CD8-positive, alpha-beta memory T cell (primary cell): ENCODE data around the gene UBR1. TPM values are rescaled to one million over a fixed set of nuclear protein-coding genes. Genes with fewer than 3 reads are reported as not detected.
"Not testable (repeated sequence)": the region's sequence is repeated elsewhere in the genome, so short reads cannot be mapped to it uniquely, and the experiment has no call there.

ENCODE experiments used
- CTCF ChIA-PET: fragments of 350-600 bp; sonication (Branson Sonifier 250); formaldehyde crosslinking; loops from one replicate; lab custom pipeline; 2021; ENCODE audit warnings: antibody characterized with exemption; lab: Charles Lee
- POLR2A ChIA-PET: fragments of 350-600 bp; sonication (Branson Sonifier 250); formaldehyde crosslinking; loops from one replicate; lab custom pipeline; 2021; ENCODE audit warnings: antibody characterized with exemption; lab: Charles Lee
- DNase-seq, 5 donors: peaks; one replicate each; pipeline versions ENCODE4 v3.0.0 to v3.0.0-alpha.2; 2020 to 2022; ENCODE audit warnings: mixed read lengths in 1 of 5
- H3K27ac ChIP-seq: one replicate; pipeline ENCODE4 v1.7.0; 2013; ENCODE audit warnings: low read depth, mild to moderate bottlenecking, low read length, moderate library complexity
- H3K27me3 ChIP-seq: 2 replicates; pipeline ENCODE4 v1.7.0; 2013; ENCODE audit warnings: low read length, mild to moderate bottlenecking; ENCODE audit not compliant: insufficient read depth, poor library complexity, severe bottlenecking
- H3K36me3 ChIP-seq: 2 replicates; pipeline ENCODE4 v1.7.0; 2013; ENCODE audit warnings: mild to moderate bottlenecking, low read length, moderate library complexity; ENCODE audit not compliant: insufficient read depth
- H3K4me1 ChIP-seq: 2 replicates; pipeline ENCODE4 v1.7.0; 2013; ENCODE audit warnings: mild to moderate bottlenecking, low read length, moderate library complexity; ENCODE audit not compliant: insufficient read depth
- H3K4me3 ChIP-seq: 2 replicates; pipeline ENCODE4 v1.7.0; 2013; ENCODE audit warnings: mild to moderate bottlenecking, low read length
- H3K9me3 ChIP-seq: 2 replicates; pipeline ENCODE4 v1.7.0; 2013; ENCODE audit warnings: mild to moderate bottlenecking, low read length
- H3K27ac Mint-ChIP-seq, 8 donors: one replicate each; pipeline ENCODE4 v1.8.0; 2020 to 2021; ENCODE audit warnings: mixed read lengths in 8 of 8, mild to moderate bottlenecking in 6 of 8, inconsistent platforms in 3 of 8, moderate library complexity in 3 of 8
- H3K27me3 Mint-ChIP-seq, 2 donors: one replicate each; pipeline ENCODE4 v1.8.0; 2020 to 2021; ENCODE audit warnings: mixed read lengths in 2 of 2, mild to moderate bottlenecking in 1 of 2, moderate library complexity in 1 of 2
- H3K36me3 Mint-ChIP-seq, 3 donors: one replicate each; pipeline ENCODE4 v1.8.0; 2020 to 2021; ENCODE audit warnings: mixed read lengths in 3 of 3, inconsistent platforms in 1 of 3, mild to moderate bottlenecking in 1 of 3
- H3K4me1 Mint-ChIP-seq, 3 donors: one replicate each; pipeline ENCODE4 v1.8.0; 2020 to 2021; ENCODE audit warnings: mixed read lengths in 3 of 3, inconsistent platforms in 1 of 3, mild to moderate bottlenecking in 1 of 3
- H3K4me3 Mint-ChIP-seq, 7 donors: one replicate each; pipeline ENCODE4 v1.8.0; 2020 to 2021; ENCODE audit warnings: mixed read lengths in 7 of 7, mild to moderate bottlenecking in 6 of 7, moderate library complexity in 4 of 7, inconsistent platforms in 2 of 7
- H3K9me3 Mint-ChIP-seq, 5 donors: one replicate each; pipeline ENCODE4 v1.8.0; 2020 to 2022; ENCODE audit warnings: mixed read lengths in 5 of 5, mild to moderate bottlenecking in 3 of 5, moderate library complexity in 2 of 5, inconsistent platforms in 1 of 5
- polyA plus RNA-seq: library from polyadenylated mRNA; unstranded; fragments of 300-500 nt; fragmentation: Illumina TruSeq; gene quantifications from one replicate; pipeline ENCODE4 v1.2.3, GENCODE V29; 2021
- total RNA-seq, 2 experiments: library from RNA; stranded (reverse); gene quantifications; one replicate each; pipeline ENCODE4 v1.2.3, GENCODE V29; 2021

Gene UBR1
- total and polyA plus RNA-seq, 3 experiments from 2014 or later, result 15.4 to 29.7 (median 28.6) TPM

- H3K4me1 Mint-ChIP-seq, result no peaks in the 10 kb centered on the region
- CTCF ChIA-PET, result no interaction called here
These were observed 151.5 kb downstream of the UBR1 start for GRCh38 chr15:42954291-42954690.

GRCh38 chr15:42948898-42949297, 156.9 kb downstream of the UBR1 start:
- DNase-seq, H3K27ac ChIP-seq, H3K4me3 Mint-ChIP-seq, H3K27ac Mint-ChIP-seq, H3K4me1 Mint-ChIP-seq, H3K4me1 ChIP-seq, H3K27me3 ChIP-seq, H3K9me3 Mint-ChIP-seq, CTCF ChIA-PET, H3K4me3 ChIP-seq, H3K27me3 Mint-ChIP-seq, POLR2A ChIA-PET, H3K9me3 ChIP-seq: not testable (repeated sequence)
- H3K36me3 ChIP-seq, result peaks cover 12% of the 10 kb centered on the region
- H3K36me3 Mint-ChIP-seq, result peaks cover 34 to 86% (median 35%) of the 10 kb centered on the region in 3 donors

More at GRCh38 chr15:42954291-42954690, 151.5 kb downstream of the UBR1 start:
- H3K4me3 Mint-ChIP-seq, result no peak overlapping the region
- H3K27me3 Mint-ChIP-seq, result no peaks in the 10 kb centered on the region
- peaks cover 33 to 90% (median 40%) of the 10 kb centered on the region in 3 donors for H3K36me3 Mint-ChIP-seq
- peaks cover 11% of the 10 kb centered on the region for H3K36me3 ChIP-seq
- no peaks in the 10 kb centered on the region for H3K9me3 Mint-ChIP-seq
- H3K4me1 ChIP-seq, result no peaks in the 10 kb centered on the region
- no peak for DNase-seq
- no peak overlapping the region for H3K27ac ChIP-seq
- no peaks in the 10 kb centered on the region for H3K27me3 ChIP-seq
- POLR2A ChIA-PET, result no interaction called here
- H3K4me3 ChIP-seq, result no peak overlapping the region
- H3K27ac Mint-ChIP-seq, result peak overlapping the region in 2 of 8 donors; percentile 32 to 51
- no peaks in the 10 kb centered on the region for H3K9me3 ChIP-seq

- H3K9me3 Mint-ChIP-seq, result peaks cover 0 to 2% (median 0%) of the 10 kb centered on the region in 5 donors
- H3K4me1 ChIP-seq, result no peaks in the 10 kb centered on the region
- peaks cover 6 to 27% (median 10%) of the 10 kb centered on the region in 3 donors for H3K36me3 Mint-ChIP-seq
- POLR2A ChIA-PET, result no interaction called here
- H3K4me3 ChIP-seq, result no peak overlapping the region
- H3K27ac Mint-ChIP-seq, result peak overlapping the region in 1 of 8 donors; percentile 54
- peaks cover 7% of the 10 kb centered on the region for H3K36me3 ChIP-seq
- no peak overlapping the region for H3K4me3 Mint-ChIP-seq
- H3K27ac ChIP-seq, result no peak overlapping the region
- H3K4me1 Mint-ChIP-seq, result no peaks in the 10 kb centered on the region
- H3K27me3 ChIP-seq, result no peaks in the 10 kb centered on the region
- no peaks in the 10 kb centered on the region for H3K9me3 ChIP-seq
- H3K27me3 Mint-ChIP-seq, result no peaks in the 10 kb centered on the region
- DNase-seq, result no peak
- CTCF ChIA-PET, result no interaction called here
These were observed 165.3 kb downstream of the UBR1 start for GRCh38 chr15:42940527-42940926.

- Histone ChIP-seq H3K27ac (no peak overlapping the region), H3K27me3 (no peaks in the 10 kb centered on the region), H3K4me1 (no peaks in the 10 kb centered on the region), H3K4me3 (no peak overlapping the region), H3K36me3 (peaks cover 2% of the 10 kb centered on the region), H3K9me3 (no peaks in the 10 kb centered on the region)
- ChIA-PET POLR2A (no interaction called here), CTCF (interaction anchor here (1.5 kb wide), 1 partner anchor 14 kb away, joined by 7 read pairs; no protein-coding TSS in a partner anchor)
- Mint-ChIP-seq H3K9me3 (peaks cover 0 to 2% (median 0%) of the 10 kb centered on the region in 5 donors), H3K36me3 (peaks cover 0 to 20% (median 5%) of the 10 kb centered on the region in 3 donors), H3K4me1 (no peaks in the 10 kb centered on the region), H3K27me3 (no peaks in the 10 kb centered on the region), H3K27ac (peak overlapping the region in 1 of 8 donors; percentile 17), H3K4me3 (no peak overlapping the region)
- DNase-seq, result no peak
These were observed 166.0 kb downstream of the UBR1 start for GRCh38 chr15:42939841-42940240.

GRCh38 chr15:42937143-42937542, 168.7 kb downstream of the UBR1 start:
- H3K27me3 Mint-ChIP-seq, result no peaks in the 10 kb centered on the region
- H3K9me3 Mint-ChIP-seq, result peaks cover 0 to 2% (median 0%) of the 10 kb centered on the region in 5 donors
- Histone ChIP-seq H3K4me3 (no peak overlapping the region), H3K36me3 (no peaks in the 10 kb centered on the region), H3K4me1 (no peaks in the 10 kb centered on the region), H3K9me3 (no peaks in the 10 kb centered on the region), H3K27me3 (no peaks in the 10 kb centered on the region), H3K27ac (no peak overlapping the region)
- no peak overlapping the region for H3K4me3 Mint-ChIP-seq
- CTCF ChIA-PET, result no interaction called here
- no peaks in the 10 kb centered on the region for H3K4me1 Mint-ChIP-seq
- no peaks in the 10 kb centered on the region for H3K36me3 Mint-ChIP-seq
- POLR2A ChIA-PET, result no interaction called here
- DNase-seq, result no peak
- H3K27ac Mint-ChIP-seq, result no peak overlapping the region

GRCh38 chr15:42933886-42934667, 171.8 kb downstream of the UBR1 start:
- no peak overlapping the region for H3K27ac ChIP-seq
- DNase-seq, result no peak
- Mint-ChIP-seq H3K36me3 (no peaks in the 10 kb centered on the region), H3K9me3 (peaks cover 0 to 2% (median 0%) of the 10 kb centered on the region in 5 donors), H3K27me3 (no peaks in the 10 kb centered on the region), H3K4me3 (no peak overlapping the region), H3K27ac (peak overlapping the region in 1 of 8 donors; percentile 44), H3K4me1 (no peaks in the 10 kb centered on the region)
- no peaks in the 10 kb centered on the region for H3K36me3 ChIP-seq
- no peaks in the 10 kb centered on the region for H3K27me3 ChIP-seq
- ChIA-PET CTCF (interaction anchor here (1.5 kb wide), 1 partner anchor 230 kb away, joined by 3 read pairs; no protein-coding TSS in a partner anchor), POLR2A (no interaction called here)
- no peaks in the 10 kb centered on the region for H3K4me1 ChIP-seq
- H3K9me3 ChIP-seq, result no peaks in the 10 kb centered on the region
- no peak overlapping the region for H3K4me3 ChIP-seq

- H3K36me3 ChIP-seq, result no peaks in the 10 kb centered on the region
- no peak overlapping the region for H3K27ac ChIP-seq
- Mint-ChIP-seq H3K36me3 (no peaks in the 10 kb centered on the region), H3K4me3 (no peak overlapping the region), H3K9me3 (peaks cover 0 to 2% (median 0%) of the 10 kb centered on the region in 5 donors), H3K27ac (peak overlapping the region in 2 of 8 donors; percentile 43 to 68), H3K4me1 (no peaks in the 10 kb centered on the region), H3K27me3 (no peaks in the 10 kb centered on the region)
- no peak overlapping the region for H3K4me3 ChIP-seq
- no peaks in the 10 kb centered on the region for H3K27me3 ChIP-seq
- no peaks in the 10 kb centered on the region for H3K9me3 ChIP-seq
- no peak for DNase-seq
- ChIA-PET POLR2A (no interaction called here), CTCF (interaction anchor here (1.5 kb wide), 1 partner anchor 229 kb away, joined by 3 read pairs; no protein-coding TSS in a partner anchor)
- H3K4me1 ChIP-seq, result no peaks in the 10 kb centered on the region
These were observed 172.9 kb downstream of the UBR1 start for GRCh38 chr15:42932833-42933515.
